NCI-H748 (cell line): ENCODE measurements around the gene MCF2L2.

Experiments used
- DNase-seq: peaks from one replicate; lab custom pipeline; 2025; ENCODE audit not compliant: unreplicated experiment; lab: John Stamatoyannopoulos, UW

Gene MCF2L2

DNA sequence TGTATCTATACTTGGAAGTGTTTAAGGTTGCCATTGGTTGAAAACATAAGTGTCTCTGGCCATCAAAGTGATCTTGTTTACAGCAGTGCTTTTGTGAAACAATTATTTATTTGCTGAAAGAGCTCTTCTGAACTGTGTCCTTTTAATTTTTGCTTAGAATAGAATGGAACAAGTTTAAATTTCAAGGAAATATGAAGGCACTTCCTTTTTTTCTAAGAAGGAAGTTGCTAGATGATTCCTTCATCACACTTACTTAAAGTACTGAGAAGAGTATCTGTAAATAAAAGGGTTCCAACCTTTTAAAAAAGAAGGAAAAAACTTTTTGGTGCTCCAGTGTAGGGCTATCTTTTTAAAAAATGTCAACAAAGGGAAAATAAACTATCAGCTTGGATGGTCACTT, 155.6 kb downstream of the MCF2L2 start:
- no peak for DNase-seq

DNA sequence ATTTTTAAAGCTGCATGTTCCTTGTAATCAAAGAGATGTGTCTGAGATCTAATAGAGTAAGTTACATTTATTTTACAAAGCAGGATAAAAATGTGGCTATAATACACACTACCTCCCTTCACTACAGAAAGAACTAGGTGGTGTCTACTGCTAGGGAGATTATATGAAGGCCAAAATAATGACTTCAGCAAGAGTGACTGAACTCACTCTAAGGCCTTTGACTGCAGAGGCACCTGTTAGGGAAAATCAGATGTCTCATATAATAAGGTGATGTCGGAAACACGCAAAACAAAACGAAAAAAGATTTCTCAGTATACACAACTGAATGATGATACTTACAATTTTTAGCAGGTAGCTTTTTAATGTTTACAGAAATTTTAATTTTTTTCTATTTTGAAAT, 156.3 kb downstream of the MCF2L2 start:
- no peak for DNase-seq

DNA sequence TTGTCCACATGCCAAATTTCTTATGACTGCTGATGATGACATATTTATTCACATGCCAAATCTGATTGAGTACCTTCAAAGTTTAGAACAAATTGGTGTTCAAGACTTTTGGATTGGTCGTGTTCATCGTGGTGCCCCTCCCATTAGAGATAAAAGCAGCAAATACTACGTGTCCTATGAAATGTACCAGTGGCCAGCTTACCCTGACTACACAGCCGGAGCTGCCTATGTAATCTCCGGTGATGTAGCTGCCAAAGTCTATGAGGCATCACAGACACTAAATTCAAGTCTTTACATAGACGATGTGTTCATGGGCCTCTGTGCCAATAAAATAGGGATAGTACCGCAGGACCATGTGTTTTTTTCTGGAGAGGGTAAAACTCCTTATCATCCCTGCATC, 158.1 kb downstream of the MCF2L2 start:
- DNase-seq: no peak

DNA sequence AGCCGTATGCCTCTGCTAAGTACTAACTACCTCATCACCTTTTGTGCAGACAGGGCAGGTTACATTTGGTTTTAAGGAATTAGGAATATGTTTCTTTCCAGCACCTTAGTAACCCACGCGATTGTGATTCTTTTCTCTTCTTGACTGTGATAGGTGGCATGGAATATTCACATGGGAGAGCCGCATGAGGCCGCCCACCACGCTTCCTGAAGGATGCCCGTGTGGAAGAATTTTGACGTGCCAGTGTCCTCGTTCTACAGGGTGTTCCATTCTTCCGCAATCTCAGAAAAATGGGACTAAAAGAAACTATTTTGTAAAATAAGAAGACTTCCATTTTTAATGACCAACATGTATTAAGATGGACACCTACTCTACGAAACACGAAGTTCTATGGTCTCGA, 159.1 kb downstream of the MCF2L2 start:
- no peak for DNase-seq

DNA sequence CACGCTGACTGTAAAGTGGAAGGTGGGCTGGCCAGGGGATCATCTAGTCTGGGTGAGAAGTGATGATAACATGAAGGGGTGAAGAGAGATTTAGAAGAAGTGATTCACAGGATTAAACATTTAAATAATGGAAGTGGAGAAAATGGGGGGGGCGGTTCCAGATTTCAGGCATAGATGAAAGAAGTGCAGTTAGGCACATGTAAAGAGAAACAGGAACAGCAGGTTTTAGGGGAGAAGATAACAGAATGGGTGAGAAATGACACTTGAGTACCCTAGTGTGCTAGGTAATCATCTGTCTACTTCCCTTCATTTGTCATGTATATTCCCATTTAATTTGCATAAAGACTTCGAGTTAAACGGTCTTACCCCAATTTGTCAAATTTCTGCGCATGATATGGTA, 160.1 kb downstream of the MCF2L2 start:
- peak; percentile 10 for DNase-seq

DNA sequence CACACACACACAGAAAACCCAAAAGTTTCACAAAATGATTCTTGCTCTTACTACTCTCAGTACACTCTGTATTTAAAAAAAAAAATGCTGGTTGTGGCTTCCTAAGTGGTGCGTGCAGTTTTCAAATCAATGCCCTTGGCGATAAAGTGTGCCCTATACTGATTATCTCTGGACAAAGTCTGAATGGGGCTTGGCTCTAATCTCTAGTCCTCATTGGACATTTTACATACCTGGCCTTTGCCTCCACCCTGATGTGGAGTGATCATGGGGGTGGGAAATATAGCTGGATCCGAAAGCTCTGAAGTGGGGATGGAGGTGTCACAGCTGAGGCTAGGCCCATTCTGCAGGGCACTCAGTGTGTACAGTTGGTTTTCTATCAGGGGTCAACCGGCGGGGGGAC, 161.3 kb downstream of the MCF2L2 start:
- no peak for DNase-seq

DNA sequence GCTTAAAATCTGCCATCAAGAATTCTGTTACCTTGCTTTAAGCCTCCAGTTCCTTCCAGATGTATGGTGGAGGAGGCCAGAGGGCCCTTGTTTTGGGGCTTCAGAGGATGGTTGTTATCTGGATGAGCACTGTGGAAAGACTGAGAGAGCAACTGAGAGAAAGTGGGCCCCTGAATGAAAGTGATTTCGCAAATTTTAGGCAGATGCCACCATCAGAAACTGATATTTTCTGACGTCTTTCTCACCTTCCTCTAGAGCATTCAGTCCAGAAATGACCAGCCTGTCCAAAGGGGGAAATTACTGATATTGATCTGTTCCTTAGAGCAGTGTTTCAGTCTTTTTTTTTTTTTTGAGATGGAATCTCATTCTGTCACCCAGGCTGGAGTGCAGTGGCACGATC, 162.0 kb downstream of the MCF2L2 start:
- DNase-seq: no peak

DNA sequence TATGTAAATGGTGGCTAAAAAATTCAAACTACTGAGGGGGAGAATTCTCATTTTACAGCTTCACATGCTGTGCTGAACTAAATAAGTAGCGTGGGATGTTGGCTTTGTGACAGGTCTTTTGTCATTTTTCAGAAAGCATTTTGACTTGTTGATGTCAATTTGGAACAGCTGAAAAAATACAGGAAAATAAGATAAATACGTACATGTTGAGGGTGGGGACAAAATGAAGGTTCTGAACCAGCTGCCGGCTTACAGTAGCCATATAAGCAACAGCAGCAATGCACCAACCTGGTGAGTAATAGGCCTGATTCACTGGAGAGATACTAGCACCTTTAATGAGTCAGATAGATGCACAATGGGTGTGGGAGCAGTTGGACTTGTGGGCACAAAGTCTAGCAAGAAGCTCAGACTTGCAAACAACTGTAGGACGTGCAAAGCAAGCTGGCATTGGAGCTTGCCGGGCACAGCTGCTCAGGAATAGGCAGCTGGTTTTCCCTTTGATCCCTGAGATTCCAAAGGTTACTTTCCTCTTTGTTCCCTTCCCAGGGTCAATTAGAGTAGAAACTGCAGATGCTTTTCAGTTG, 162.5 kb downstream of the MCF2L2 start:
- peak; percentile 56 for DNase-seq

DNA sequence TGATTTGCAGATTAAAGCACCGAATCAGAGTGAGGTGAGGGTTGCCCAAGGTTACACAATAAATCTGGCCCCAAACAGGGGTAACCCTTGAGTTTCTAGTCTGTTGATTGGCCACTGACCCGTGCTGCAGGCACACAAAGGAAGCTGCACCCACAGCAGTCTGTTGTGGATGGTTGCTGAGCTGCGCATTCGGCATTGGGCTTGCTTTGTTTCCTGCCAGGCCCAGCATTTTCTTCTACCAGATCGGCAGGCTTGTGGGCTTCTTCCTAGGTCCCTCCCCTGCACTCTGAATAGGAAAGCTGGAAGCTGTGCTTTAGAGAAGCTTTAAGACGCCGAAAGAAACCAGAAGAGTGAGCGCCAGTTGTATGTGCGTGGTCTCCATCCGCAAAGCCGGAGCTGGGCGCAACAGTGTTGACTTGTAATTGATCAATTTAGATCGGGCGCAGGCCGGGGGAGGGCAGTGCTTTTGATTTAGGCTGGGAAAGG, 163.2 kb downstream of the MCF2L2 start:
- DNase-seq: peak; percentile 80

DNA sequence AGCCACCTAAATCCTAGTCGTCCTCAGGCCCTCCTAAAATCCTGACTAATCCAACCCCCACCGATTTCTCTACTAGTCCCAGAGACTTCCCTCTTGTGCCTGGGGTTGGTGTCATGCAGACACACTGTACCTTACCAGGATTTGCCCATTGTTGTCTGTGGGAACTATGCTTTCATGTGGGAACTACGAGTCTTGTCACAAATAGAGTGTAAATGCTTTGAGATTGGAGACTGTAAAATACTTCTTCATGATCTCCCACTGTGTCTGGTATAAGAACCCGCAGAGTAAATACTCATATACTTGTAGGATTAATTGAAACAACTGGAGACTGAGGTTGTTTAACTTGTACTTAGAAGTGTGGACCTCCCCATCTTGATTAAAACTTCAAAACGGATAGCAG, 164.2 kb downstream of the MCF2L2 start:
- DNase-seq: no peak

DNA sequence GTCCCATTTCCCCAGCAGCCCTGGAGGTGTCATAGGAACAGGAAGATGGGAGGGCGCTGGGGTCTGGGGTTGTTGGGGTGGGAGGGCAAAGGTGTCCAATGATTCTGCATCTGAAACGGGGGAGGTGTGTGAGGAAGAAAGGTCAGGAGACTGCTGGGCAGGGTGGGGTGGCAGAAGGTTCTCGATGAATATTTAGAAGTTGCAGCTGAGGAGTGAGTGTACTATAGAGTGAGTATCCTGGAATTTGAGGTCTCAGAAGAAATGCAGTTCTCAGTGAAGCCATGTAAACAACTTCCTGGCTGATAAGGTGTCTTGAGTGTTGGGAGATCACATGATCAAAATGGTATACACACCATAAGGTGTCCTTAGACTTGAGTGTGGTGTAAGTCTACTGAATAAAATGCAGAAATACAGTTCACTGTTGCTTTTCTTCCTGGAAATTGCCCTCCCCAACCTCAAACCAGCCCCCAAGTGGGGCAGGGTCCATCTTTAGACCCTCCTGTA, 165.5 kb downstream of the MCF2L2 start:
- no peak for DNase-seq

DNA sequence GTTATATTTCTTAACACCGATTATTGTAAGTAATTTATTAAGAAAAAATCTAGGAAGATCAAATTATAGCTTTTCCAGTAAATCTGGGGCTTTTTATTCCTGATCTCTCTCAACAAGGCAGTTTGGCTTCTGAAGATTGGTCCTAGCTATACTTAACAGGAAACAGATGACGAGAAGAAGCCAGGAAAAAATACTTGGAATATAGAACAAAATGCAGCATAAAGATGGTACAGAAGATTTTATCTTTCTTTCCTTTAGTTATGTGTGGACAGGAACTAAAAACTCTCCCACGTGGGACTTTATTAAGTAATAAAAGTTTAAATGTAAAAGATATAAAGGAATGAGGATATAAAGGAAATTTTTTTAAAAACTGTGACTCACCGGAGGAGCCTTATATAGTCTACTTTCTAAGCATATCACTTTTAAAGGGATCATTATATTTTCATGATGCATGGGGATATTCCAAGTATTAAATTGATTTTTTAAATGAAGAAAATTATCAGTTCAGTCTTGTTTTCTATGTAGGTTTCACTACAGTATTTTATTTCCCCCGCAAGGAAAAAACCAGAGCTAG, 167.2 kb downstream of the MCF2L2 start:
- no peak for DNase-seq

DNA sequence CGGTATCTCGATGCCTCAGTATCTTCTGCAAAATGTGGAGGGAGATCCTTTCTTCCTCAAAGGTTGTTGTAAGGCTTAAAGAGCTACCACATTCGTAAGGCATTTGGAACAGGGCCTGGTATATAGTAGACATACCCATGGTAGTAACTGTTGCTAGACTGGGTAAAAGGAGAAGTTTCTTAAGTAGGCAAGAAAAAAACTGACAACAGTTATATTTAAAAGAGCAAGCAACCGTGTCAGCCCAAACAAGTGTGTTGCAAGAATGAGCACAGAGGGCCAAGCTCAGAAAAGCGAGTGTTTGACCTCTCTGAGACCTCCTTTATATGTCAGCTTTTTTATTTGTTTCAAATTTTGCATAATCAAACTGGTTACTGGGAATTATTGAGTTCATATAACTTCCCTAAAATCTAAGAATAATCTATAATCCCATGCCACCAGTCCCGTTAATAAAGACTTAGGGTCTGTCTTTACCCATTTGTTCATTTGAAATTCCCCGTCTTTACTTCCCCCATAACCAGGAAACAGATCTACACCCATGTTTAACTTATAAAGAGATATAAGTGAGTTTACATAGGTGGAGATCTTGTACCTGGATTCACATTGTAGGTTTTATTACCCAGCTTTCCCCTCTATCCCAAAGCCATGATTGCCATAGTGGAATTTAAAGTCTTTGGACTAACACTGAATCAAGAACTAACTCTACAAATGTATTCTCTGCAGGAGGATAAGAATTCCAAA, 168.1 kb downstream of the MCF2L2 start:
- DNase-seq: no peak

DNA sequence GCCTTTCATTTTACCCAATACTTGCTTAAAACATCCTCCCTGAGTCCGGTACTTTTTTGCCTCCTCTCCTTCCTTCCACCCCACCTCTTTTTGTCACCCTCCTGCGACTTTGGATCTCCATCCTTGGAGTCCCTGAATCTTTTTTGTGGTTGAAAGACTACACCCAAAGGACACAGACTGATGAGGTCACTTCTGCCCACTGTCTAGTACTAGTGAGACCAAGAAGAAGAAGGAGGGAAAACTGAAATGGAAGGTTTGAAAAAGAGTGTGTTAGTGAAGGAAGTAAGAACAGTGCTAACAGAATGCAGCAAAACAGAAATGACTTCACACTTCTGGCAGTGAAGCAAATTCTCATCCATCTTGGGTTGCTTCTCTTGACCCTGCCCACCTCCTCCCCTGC, 168.8 kb downstream of the MCF2L2 start:
- DNase-seq: no peak

DNA sequence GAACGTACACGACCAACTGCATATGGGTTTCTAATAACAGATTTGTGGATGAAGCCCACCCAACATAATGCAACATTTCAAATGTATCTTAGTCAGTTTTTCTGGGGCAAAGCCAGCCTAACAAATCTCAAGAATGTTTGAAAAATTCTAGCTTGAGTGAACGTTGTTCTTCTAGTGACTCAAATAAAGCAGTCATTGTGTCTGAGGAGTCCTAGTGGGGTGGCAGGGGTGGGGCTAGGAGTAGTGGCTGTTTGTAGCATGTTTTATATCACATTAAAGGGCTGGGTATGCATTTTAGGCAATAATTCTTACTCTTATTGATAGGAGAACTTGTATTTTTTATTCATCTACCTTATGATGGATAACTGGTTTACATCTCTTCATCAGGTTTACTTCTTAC, 169.3 kb downstream of the MCF2L2 start:
- DNase-seq: no peak

DNA sequence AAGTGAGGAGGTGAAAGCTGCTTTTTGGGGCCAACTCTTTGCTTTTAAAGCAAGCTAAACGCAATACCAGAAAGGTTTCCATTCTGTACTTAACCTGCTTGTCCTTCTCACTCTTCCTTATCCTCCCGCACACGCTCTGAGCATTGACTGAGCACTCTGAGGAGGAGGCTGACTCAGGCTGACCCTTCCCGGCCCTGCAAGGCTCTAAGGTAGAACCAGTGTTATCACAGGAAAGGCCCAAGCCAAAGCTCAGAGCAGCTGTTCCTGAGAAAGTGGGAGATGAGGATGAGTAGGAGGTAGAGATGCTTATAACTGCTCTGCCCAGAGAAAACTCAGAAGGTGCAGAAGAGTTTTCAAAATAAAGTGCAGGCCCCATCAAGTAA, 173.1 kb downstream of the MCF2L2 start:
- DNase-seq: peak; percentile 42

DNA sequence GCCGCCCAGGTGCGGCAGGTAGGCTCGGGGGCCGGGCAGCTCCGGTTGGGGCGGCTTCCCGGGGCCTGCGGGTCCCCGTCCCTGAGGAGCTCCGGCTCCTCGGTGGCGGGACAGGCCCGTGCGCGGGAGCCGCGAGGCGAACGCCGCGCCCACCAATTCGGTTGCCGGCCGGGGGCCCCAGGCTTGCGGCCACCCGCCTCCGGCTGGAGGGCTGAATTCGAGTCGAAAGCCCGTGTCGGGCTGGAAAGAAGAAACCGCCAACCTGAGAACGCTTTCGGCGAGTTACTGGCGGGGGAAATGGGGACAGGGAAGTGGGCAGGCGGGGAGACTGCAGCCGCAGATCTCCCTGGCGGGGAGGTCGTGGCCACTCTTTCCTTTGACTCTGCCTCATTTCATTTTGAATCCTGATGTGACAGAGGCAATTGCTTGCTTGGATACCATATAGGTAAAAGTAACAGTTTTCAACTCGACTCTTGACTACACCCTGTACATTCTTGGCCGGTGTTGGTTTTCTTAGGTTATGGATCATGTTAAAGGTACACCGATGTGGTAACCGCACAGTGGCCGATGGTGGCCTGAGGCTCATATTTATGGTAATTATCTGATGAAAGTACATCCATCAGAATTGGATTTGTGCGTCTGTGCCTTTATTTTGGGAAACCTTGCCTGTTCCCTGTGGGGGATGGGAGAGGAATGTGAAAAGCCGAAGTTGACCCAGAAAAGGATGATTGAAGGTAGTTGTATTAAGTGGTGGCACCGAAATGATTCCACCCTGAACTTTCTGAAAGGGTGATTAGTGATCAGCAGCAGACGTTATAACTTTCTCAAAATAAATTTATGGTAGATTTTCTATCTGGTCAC, 173.7 kb downstream of the MCF2L2 start:
- peak; percentile 40 for DNase-seq

DNA sequence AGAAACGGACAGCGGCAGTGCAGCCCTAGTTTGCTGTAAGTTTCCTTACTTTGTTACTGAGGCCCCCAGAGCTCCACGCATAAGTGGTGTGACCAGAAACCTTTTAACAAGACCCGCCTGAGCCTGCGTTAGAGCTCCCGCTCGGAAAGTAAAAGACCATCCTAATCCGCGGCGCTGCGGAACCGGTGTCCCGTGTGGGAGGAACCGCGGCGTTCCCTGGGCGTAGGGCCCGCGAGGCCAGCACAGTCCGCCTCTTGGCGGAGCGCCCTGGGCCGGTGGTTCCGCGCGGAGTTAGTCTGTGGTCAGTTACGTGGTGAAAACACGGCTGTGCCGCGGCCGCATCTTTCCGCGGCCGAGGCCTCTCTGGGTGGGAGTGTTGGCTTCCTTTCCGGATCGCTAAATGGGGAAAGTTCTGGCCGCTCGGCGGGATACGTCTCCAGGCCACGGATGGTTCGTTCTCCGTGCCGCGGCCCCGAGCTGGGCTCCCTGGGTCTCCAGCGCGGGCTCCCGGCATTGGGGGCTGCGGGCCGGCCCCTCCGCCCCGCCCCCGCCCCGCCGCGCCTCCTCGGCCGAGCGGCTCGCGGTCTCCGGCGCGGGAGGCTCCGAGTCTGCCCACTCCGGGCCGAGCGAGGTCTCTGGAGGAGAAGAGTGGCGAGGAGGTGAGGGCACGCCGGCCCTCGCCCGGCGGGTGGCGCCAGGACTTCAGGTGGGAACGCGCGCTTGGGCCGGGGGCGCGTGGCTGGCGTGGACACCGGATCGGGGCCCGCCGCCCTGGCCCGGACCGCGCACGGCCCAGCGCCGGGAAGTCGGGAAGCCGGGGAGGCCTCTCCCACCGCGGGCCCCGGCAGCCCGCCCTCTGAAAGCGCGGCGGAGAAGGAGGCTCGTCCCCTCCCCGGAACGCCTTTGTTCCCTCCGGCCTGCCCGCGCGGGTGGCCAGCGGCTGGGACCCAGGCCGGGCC, 174.6 kb downstream of the MCF2L2 start:
- peak; percentile 58 for DNase-seq

DNA sequence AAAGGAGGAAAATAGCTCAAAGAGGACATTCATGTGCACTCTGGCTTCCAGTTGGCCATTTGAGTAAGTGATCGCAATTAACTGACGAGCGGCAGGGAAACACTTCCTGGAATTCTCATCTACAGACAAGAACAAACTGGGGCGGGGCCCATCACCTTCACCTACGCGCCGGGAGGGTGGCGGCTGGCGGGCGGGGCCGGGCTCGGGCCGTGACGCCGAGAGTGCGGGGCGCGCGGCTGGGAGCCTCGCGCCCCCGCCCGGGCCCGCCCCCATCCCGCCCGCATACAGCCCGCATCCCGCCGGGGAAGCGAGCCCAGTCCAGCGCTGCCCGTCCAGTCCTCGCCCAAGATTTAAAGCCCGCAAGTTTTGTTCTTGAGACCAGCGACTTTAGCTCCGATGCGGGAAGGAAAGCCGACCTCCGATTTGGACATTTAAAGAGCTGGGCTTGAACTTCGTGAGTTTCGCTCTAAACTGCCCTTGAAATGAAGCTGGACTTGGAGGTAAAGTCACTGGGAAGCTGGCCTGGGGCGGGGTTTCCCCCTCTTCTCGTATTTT, 175.4 kb downstream of the MCF2L2 start, which contains the start of gene B3GNT5:
Gene B3GNT5 (plus strand): TSS at position 281 of the 555 bp plus-strand sequence. CDS start 16,546 bp downstream, outside the sequence.
- peak; percentile 85 for DNase-seq
